Measurements from ENCODE around the gene ZBTB48. TPM values are rescaled to one million over a fixed set of nuclear protein-coding genes. Genes with fewer than 3 reads are reported as not detected.

The ZBTB48 gene
- polyA plus RNA-seq, 1 experiment: 7.5 TPM

- ChIA-PET POLR2A (interaction anchor here (0.9 to 1.8 kb wide), 4 partner anchors 10 to 24 kb away, joined by 3 to 9 read pairs (median 4); partner anchors contain the start of genes PHF13 and ZBTB48), CTCF (interaction anchor here (0.9 to 1.9 kb wide), 4 partner anchors 10 to 49 kb away, joined by 3 to 6 read pairs (median 4); partner anchors contain the start of genes NOL9 and TAS1R1)
- TF ChIP-seq CTCF (IDR thresholded peaks at IDR 0.05; ENCODE audit: low read depth, low read length): no peak
- DNase-seq (ENCODE audit: low read depth, low spot score): no peak
- Histone ChIP-seq H3K9me3 (ENCODE audit: control insufficient read depth, insufficient read depth, low read length) (no peaks in the 10 kb centered on the region; the same call in 1 of the 2 replicates), H3K27ac (ENCODE audit: low read depth, low read length) (peak overlapping the region; percentile 99), H3K4me3 (ENCODE audit: low read depth, low read length) (peak overlapping the region; percentile 57), H3K27me3 (ENCODE audit: control insufficient read depth, insufficient read depth, low read length) (no peaks in the 10 kb centered on the region)
These were observed 24.2 kb downstream of the ZBTB48 start for GRCh38 chr1:6603915-6604558.

- Histone ChIP-seq H3K27ac (ENCODE audit: low read depth, low read length) (peak overlapping the region; percentile 77), H3K27me3 (ENCODE audit: control insufficient read depth, insufficient read depth, low read length) (no peaks in the 10 kb centered on the region), H3K4me3 (ENCODE audit: low read depth, low read length) (peak overlapping the region; percentile 86), H3K9me3 (ENCODE audit: control insufficient read depth, insufficient read depth, low read length) (no peaks in the 10 kb centered on the region; the same call in 1 of the 2 replicates)
- ChIA-PET CTCF (no interaction called here), POLR2A (interaction anchor here (1.3 to 1.4 kb wide), 2 partner anchors 9 to 10 kb away, joined by 6 to 10 read pairs; partner anchors contain the start of gene KLHL21)
- no peak for TF ChIP-seq CTCF (IDR thresholded peaks at IDR 0.05; ENCODE audit: low read depth, low read length)
- no peak for DNase-seq (ENCODE audit: low read depth, low spot score)
These were observed 33.0 kb downstream of the ZBTB48 start for GRCh38 chr1:6612641-6613360.

GRCh38 chr1:6613361-6614018 is 33.7 kb downstream of the ZBTB48 start, which contains the start of gene PHF13:
Gene PHF13 (plus strand): TSS chr1:6613731. CDS start chr1:6614067, 336 bp downstream.
- Histone ChIP-seq H3K4me3 (ENCODE audit: low read depth, low read length) (peak within 1 kb of the TSS; percentile 86), H3K9me3 (ENCODE audit: control insufficient read depth, insufficient read depth, low read length) (no peaks in the 10 kb centered on the region; the same call in 1 of the 2 replicates), H3K27me3 (ENCODE audit: control insufficient read depth, insufficient read depth, low read length) (no peaks in the 10 kb centered on the region), H3K27ac (ENCODE audit: low read depth, low read length) (peak within 1 kb of the TSS; percentile 77)
- no peak for TF ChIP-seq CTCF (IDR thresholded peaks at IDR 0.05; ENCODE audit: low read depth, low read length)
- ChIA-PET POLR2A (interaction anchor here (1.0 to 1.3 kb wide), 2 partner anchors 10 to 11 kb away, joined by 6 read pairs; no protein-coding TSS in a partner anchor), CTCF (interaction anchor here (0.5 to 0.8 kb wide), 3 partner anchors 9 to 198 kb away, joined by 3 to 6 read pairs (median 4); no protein-coding TSS in a partner anchor)
- peak; percentile 97 for DNase-seq (ENCODE audit: low read depth, low spot score)

GRCh38 chr1:6614019-6614928 is 34.5 kb downstream of the ZBTB48 start:
- no peak for DNase-seq (ENCODE audit: low read depth, low spot score)
- no peak overlapping the region for H3K27ac ChIP-seq (ENCODE audit: low read depth, low read length)
- ChIA-PET POLR2A (interaction anchor here (1.0 to 1.3 kb wide), 2 partner anchors 11 to 12 kb away, joined by 6 read pairs; no protein-coding TSS in a partner anchor), CTCF (interaction anchor here (0.5 to 0.8 kb wide), 3 partner anchors 10 to 199 kb away, joined by 3 to 6 read pairs (median 4); no protein-coding TSS in a partner anchor)
- H3K4me3 ChIP-seq (ENCODE audit: low read depth, low read length): peak overlapping the region; percentile 72
- H3K9me3 ChIP-seq (ENCODE audit: control insufficient read depth, insufficient read depth, low read length): no peaks in the 10 kb centered on the region; the same call in 1 of the 2 replicates
- no peak for TF ChIP-seq CTCF (IDR thresholded peaks at IDR 0.05; ENCODE audit: low read depth, low read length)
- no peaks in the 10 kb centered on the region for H3K27me3 ChIP-seq (ENCODE audit: control insufficient read depth, insufficient read depth, low read length)

Measured in AG04450 (cell line).